Activated naive CD8-positive, alpha-beta T cell treated with anti-CD3 and anti-CD28 coated beads for 36 hours (primary cell): ENCODE data around the gene ELFN2. TPM values are rescaled to one million over a fixed set of nuclear protein-coding genes. Genes with fewer than 3 reads are reported as not detected.
A peak's percentile ranks its signal among the peaks of the same experiment; 100 is the strongest.
"Not testable (repeated sequence)": the region's sequence is repeated elsewhere in the genome, so short reads cannot be mapped to it uniquely, and the experiment has no call there.

ENCODE experiments used
- DNase-seq: peaks from one replicate; pipeline ENCODE4 v3.0.0; 2021
- H3K27ac Mint-ChIP-seq: one replicate; pipeline ENCODE4 v1.8.0; 2022; ENCODE audit warnings: mild to moderate bottlenecking, moderate library complexity, mixed read lengths
- H3K27me3 Mint-ChIP-seq: one replicate; pipeline ENCODE4 v1.8.0; 2022; ENCODE audit warnings: mild to moderate bottlenecking, mixed read lengths
- H3K36me3 Mint-ChIP-seq: one replicate; pipeline ENCODE4 v1.8.0; 2021; ENCODE audit warnings: mild to moderate bottlenecking, mixed read lengths
- H3K4me1 Mint-ChIP-seq: one replicate; pipeline ENCODE4 v1.8.0; 2021; ENCODE audit warnings: mixed read lengths
- H3K4me3 Mint-ChIP-seq: one replicate; pipeline ENCODE4 v1.8.0; 2022; ENCODE audit warnings: mild to moderate bottlenecking, moderate library complexity, mixed read lengths
- H3K9me3 Mint-ChIP-seq: one replicate; pipeline ENCODE4 v1.8.0; 2022; ENCODE audit warnings: mixed read lengths
- total RNA-seq, 2 experiments: library from RNA; stranded (reverse); gene quantifications; one replicate each; pipeline ENCODE4 v1.2.3, GENCODE V29; 2021

ELFN2 gene, protein sequence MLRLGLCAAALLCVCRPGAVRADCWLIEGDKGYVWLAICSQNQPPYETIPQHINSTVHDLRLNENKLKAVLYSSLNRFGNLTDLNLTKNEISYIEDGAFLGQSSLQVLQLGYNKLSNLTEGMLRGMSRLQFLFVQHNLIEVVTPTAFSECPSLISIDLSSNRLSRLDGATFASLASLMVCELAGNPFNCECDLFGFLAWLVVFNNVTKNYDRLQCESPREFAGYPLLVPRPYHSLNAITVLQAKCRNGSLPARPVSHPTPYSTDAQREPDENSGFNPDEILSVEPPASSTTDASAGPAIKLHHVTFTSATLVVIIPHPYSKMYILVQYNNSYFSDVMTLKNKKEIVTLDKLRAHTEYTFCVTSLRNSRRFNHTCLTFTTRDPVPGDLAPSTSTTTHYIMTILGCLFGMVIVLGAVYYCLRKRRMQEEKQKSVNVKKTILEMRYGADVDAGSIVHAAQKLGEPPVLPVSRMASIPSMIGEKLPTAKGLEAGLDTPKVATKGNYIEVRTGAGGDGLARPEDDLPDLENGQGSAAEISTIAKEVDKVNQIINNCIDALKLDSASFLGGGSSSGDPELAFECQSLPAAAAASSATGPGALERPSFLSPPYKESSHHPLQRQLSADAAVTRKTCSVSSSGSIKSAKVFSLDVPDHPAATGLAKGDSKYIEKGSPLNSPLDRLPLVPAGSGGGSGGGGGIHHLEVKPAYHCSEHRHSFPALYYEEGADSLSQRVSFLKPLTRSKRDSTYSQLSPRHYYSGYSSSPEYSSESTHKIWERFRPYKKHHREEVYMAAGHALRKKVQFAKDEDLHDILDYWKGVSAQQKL
- under 1 TPM; 0.06 to 0.20 TPM for total RNA-seq

DNA sequence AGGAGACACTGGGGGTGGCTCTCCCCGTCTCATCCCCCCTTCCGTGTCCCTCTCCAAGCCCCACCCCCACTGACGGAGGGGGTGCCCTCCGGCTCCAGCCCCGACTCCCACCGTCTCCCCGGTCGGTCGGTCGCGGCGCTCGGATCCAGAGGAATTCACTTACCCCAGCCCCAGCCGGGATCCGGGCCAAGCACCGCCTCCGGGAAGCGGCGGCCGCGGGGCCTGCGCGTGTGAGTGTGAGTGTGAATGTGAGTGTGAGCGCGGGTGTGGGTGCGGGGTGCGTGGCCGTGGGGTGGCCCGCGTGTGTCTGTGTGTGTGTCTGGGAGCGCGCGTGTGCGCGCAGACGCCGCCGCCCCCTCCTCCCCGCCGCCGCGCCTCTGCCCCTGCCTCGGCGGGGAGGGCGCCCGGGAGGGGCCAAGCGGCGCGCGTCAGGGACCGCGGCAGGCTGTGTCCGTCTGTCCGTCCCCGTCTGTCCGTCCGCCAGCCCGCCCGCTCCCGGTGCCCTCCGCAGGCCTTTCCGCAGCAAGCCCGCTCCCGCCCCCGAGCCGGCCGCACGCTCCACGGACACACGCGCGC lies at the start of gene ELFN2:
Gene ELFN2, minus strand, starts transcription at position 345 of the 576 bp plus-strand sequence. CDS start 51,945 bp downstream, outside the sequence.
- Mint-ChIP-seq H3K36me3 (no peaks in the 10 kb centered on the region), H3K27me3 (peaks cover 50% of the 10 kb centered on the region), H3K27ac (no peak within 1 kb of the TSS), H3K4me3 (peak within 1 kb of the TSS; percentile 59), H3K9me3 (no peaks in the 10 kb centered on the region), H3K4me1 (peaks cover 24% of the 10 kb centered on the region)
- no peak for DNase-seq

DNA sequence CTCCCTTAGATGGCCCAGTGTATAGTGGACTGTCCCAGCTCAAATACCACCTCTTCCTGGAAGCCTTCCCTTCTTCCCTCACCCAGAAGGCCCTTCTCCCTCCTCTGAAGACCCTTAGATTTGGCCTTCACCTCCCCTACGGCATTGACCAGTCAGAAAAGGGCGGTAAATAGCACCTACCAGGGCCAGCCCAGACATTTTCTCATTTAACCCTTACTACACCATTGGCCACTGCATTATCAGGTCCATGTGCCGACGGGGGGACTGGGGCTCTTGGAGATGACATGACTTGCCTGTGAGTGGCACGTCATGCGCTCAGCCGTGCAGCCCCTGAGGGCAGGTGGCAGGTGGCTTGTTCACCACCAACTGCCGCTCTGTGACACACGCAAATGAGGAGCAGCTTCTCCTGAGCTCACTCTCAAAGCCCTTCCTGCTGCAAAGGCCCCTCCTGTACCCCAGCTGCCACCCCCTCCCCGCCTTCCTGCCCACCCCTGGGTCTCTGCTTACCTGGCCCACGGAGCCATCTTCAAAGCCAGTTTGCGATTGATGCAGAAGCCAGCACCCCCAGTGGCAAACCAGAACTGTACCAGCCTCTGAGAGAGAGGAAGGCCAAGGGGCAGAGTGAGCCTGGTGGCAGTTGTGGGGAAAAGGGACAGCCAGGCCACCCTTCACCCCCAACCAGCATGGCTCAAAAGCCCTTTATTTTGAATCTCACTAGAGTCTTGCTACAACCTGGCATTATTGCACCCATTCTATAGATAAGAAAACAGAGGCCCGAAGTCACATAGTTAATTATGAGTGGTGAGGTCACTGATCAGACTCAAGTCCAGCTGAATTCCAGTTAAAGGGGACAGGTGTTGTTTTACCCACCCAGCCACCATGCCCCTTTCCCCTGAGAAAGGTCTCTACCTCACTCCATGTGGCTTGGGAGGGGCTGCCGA lies 49.4 kb upstream of the ELFN2 start:
- H3K27me3 Mint-ChIP-seq: no peaks in the 10 kb centered on the region
- H3K4me1 Mint-ChIP-seq: peaks cover 15% of the 10 kb centered on the region
- H3K27ac Mint-ChIP-seq: peak overlapping the region; percentile 52
- DNase-seq: no peak
- H3K9me3 Mint-ChIP-seq: no peaks in the 10 kb centered on the region
- peaks cover 26% of the 10 kb centered on the region for H3K36me3 Mint-ChIP-seq
- H3K4me3 Mint-ChIP-seq: no peak overlapping the region

DNA sequence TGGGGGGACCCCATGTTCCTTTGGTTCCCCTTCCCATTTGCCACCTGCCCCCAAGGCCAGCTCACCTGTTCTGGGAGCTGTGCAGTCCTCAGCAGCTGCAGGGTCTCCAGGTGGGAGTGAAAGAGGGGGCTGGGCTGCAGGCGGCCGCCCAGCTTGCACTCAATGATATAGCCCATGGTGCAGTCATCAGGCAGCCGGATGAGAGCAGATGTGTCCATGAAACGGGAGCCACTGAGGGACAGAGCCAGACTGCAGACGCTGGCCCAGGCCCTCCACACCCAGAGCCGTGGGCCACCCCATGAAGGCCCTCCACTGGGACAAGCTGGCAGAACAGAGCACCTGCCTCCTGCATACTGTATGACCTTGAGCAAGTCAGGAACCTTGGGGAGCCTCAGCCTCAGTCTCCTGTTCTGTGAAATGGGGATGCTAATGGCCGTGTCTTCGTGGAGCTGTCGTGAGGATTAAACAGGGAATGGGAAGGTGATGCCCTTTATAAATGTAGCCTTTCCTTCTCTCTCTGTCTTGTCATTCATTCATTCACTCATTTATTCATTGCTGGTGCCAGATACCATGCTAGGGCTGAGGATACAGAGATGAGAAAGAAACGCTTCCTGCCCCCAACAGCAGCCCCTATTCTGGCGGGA lies 47.3 kb upstream of the ELFN2 start:
- H3K36me3 Mint-ChIP-seq: peaks cover 33% of the 10 kb centered on the region
- H3K4me3 Mint-ChIP-seq: no peak overlapping the region
- no peaks in the 10 kb centered on the region for H3K9me3 Mint-ChIP-seq
- H3K27me3 Mint-ChIP-seq: no peaks in the 10 kb centered on the region
- no peak for DNase-seq
- peaks cover 8% of the 10 kb centered on the region for H3K4me1 Mint-ChIP-seq
- H3K27ac Mint-ChIP-seq: peak overlapping the region; percentile 29

DNA sequence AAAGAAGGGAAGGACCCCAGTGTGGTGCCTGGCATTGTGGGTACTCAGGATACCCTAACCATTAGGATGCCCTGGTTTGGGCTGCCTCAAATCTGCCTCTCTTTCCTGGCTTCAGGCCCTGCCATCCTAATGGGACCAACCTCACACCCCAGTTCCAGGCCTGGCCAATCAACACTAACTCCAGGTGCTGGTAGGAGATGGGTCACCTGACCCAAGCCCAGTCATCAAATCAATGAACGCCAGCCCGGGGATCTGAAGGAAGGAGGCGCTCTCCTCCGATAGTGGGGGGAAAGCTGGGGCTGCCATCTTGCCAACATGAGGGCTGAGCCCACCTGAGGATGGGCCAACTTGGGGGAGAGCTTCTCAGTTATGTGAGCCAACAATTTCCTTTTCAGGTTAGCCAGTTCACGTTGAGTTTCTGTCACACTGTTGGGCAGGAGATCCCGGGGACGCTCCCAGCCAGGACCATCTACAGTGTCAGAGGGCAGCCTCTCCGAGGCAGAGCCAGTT lies 46.2 kb upstream of the ELFN2 start:
- Mint-ChIP-seq H3K4me3 (no peak overlapping the region), H3K36me3 (peaks cover 33% of the 10 kb centered on the region), H3K27ac (no peak overlapping the region), H3K4me1 (peaks cover 8% of the 10 kb centered on the region), H3K27me3 (no peaks in the 10 kb centered on the region), H3K9me3 (no peaks in the 10 kb centered on the region)
- no peak for DNase-seq

DNA sequence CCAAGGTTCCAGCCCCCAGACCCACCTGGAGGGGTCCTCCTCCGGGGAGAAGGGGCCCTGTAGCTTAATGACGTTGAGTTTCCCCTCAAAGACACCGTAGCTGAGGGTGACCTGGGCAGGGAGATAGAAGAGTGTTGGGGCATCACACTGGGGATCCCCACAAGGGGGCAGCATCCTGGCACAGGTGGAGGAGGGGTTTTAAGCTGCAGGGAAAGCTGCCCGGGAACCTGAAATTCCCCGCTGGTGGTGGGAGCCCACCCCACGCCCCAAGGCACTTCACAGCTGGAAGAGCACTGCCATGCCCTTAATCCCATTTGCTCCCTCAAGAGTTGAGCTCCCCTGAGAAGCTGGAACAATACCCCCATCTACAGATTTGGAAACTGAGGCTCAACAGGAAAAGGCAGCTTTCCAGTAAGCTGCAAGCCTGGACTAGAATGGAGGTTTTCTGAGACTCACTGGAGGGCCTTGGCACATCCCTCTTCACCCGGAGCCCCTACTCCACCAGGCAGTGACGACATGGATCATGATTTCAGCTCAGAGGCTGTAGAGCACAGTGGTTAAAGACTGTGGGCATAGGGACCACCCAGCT lies 45.2 kb upstream of the ELFN2 start:
- DNase-seq: peak; percentile 28
- no peaks in the 10 kb centered on the region for H3K27me3 Mint-ChIP-seq
- no peak overlapping the region for H3K27ac Mint-ChIP-seq
- H3K9me3 Mint-ChIP-seq: no peaks in the 10 kb centered on the region
- H3K36me3 Mint-ChIP-seq: peaks cover 33% of the 10 kb centered on the region
- peaks cover 8% of the 10 kb centered on the region for H3K4me1 Mint-ChIP-seq
- H3K4me3 Mint-ChIP-seq: no peak overlapping the region

DNA sequence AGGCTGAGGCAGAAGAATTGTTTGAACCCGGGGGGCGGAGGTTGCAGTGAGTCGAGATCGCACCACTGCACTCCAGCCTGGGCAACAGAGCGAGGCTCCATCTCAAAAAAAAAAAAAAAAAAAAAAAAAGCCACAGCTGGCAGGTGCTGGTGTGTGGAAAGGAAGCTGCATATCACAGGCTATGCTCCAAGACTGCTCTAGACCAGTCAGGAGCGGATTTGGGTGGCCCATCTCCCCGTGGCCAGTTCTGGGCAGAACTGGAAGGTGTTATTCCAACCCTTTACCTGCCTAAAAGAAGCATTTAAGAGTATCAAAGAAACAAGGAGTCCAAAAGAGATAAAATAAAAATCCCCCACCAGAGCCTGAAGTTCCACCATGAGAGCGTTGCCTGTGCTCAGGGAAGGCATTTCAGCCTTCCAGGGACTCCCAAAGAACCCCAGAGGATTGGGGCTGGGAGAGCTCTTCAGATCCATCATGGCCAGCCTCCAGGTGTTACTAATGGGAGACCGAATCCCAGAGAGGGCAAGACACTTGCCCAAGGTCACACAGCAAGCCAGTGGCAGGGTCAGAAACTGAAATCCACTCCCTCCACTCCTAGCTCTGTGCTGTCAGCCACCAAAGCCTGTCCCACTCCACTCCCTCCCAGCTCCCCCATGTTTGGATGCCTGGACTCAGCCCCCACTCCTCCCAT lies 44.6 kb upstream of the ELFN2 start:
- no peaks in the 10 kb centered on the region for H3K27me3 Mint-ChIP-seq
- H3K4me1 Mint-ChIP-seq: peaks cover 5% of the 10 kb centered on the region
- H3K9me3 Mint-ChIP-seq: no peaks in the 10 kb centered on the region
- no peak for DNase-seq
- H3K27ac Mint-ChIP-seq: no peak overlapping the region
- H3K36me3 Mint-ChIP-seq: peaks cover 33% of the 10 kb centered on the region
- H3K4me3 Mint-ChIP-seq: no peak overlapping the region

DNA sequence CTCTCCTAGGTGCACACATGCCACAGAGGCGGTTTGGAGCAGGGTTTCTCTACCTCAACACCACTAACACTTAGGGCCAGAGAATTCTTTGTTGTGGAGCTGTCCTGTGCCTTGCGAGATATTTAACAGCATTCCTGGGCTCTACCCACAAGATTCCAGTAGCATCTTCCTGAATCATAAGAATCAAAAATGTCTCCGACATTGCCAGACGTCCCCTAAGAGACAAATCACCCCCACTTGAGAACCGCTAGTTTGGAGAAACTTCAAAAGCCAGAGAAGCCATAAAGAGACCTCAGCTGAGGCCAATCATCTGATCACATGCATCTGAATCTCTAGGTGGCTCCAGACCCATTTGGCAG lies 42.8 kb upstream of the ELFN2 start:
- Mint-ChIP-seq H3K27ac (no peak overlapping the region), H3K4me3 (no peak overlapping the region), H3K4me1 (peaks cover 6% of the 10 kb centered on the region), H3K36me3 (peaks cover 35% of the 10 kb centered on the region), H3K9me3 (no peaks in the 10 kb centered on the region), H3K27me3 (no peaks in the 10 kb centered on the region)
- no peak for DNase-seq

DNA sequence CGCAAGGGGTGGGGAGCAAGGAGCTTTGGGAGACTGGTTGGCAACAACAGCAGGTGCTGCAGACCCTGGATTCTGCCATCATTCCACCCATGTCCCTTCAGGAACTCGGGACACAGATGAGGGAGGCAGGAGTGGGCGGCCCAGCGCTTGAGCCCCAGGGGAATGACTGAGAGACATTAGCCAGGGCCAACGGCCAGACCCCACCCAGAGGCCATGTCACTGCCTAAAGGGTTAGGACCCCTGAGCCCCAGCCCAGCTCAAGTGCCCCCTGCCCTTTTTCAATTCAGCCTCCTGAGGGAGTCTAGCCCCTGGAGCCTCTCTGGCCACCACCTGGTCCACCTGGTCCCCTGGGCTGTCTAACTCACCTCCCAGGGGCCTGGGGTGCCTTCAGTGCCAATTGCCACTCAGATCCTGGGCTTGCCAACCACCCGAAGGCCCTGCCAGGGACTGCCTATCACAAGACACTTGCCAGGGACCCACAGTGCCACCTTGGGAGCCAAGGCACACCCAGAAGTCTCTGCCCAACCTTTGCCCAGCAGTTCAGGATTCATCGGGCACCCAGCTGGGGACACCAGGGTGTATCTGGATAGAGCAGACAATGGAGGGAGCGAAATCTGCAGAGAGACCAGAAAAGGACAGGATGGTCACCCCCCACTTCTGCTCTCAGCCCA lies 42.3 kb upstream of the ELFN2 start:
- no peak overlapping the region for H3K4me3 Mint-ChIP-seq
- H3K27me3 Mint-ChIP-seq: no peaks in the 10 kb centered on the region
- no peak for DNase-seq
- peaks cover 5% of the 10 kb centered on the region for H3K4me1 Mint-ChIP-seq
- no peaks in the 10 kb centered on the region for H3K9me3 Mint-ChIP-seq
- peak overlapping the region; percentile 1 for H3K27ac Mint-ChIP-seq
- peaks cover 30% of the 10 kb centered on the region for H3K36me3 Mint-ChIP-seq

DNA sequence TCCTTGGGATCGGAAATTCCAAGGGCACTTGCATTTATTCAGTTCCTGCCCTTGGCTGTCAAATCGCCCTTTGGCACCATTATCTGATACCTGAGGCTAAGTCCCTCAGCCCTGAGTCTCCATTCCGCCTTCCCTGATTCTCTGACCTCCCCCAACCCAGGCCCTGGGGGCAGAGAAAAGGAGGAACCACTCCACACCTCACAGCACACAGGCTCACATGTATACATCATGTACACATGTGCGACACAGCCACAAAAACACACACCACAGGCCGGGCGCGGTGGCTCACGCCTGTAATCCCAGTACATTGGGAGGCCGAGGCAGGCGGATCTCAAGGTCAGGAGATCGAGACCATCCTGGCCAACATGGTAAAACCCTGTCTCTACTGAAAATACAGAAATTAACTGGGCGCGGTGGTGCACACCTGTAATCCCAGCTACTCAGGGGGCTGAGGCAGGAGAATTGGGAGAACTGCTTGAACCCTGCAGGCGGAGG lies 41.0 kb upstream of the ELFN2 start:
- Mint-ChIP-seq H3K4me1 (peaks cover 10% of the 10 kb centered on the region), H3K36me3 (peaks cover 23% of the 10 kb centered on the region)
- DNase-seq, H3K27ac Mint-ChIP-seq, H3K27me3 Mint-ChIP-seq, H3K9me3 Mint-ChIP-seq, H3K4me3 Mint-ChIP-seq: not testable (repeated sequence)

DNA sequence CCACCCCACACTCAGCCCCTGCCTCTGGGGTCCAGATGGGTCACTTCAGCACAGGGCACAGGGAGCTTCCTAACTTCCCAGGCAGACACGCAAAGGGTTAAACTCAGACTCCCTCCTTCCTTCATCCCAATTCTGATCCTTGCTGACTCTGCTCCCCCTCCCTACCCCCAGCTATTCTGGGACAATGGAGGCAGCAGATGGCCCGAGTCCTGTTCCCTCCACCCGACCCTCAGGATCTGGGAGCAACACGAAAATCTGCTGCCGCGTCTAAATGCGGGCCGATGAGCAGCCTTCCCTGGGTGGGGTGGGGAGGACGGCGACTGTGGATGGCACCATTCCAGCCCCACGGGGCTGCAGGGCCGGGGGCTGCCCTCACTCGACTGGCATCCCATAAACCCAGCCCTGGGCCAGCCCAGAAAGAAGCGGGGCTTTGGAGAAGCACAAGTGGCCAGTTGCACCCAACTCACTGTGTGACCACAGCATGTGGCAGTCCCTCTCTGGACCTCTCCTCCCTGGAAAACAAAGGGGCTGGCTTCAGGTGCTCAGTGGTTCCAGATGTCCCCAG lies 40.2 kb upstream of the ELFN2 start:
- no peak overlapping the region for H3K27ac Mint-ChIP-seq
- H3K4me1 Mint-ChIP-seq: peaks cover 10% of the 10 kb centered on the region
- no peaks in the 10 kb centered on the region for H3K27me3 Mint-ChIP-seq
- no peak overlapping the region for H3K4me3 Mint-ChIP-seq
- H3K36me3 Mint-ChIP-seq: peaks cover 17% of the 10 kb centered on the region
- no peak for DNase-seq
- H3K9me3 Mint-ChIP-seq: no peaks in the 10 kb centered on the region

DNA sequence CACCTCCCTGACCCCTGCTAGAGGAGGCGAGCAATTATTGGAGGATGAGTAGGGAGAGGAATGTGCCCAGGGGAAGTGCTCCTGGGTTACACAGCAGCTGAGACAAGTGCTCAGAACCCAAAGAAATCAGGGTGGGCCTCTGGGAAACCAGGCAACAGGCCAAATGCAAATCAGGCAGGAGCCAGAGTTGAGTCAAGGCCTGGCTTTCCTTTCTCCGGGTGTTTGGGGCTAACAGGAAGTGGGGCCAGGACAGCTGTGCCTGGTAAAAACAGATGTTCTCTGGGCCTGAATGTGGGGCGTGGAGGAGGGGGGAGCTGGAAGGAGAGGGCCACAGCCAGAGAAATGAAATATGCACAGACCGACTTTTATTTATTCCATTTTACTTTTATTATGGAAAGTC lies 36.9 kb upstream of the ELFN2 start:
- Mint-ChIP-seq H3K4me3 (no peak overlapping the region), H3K27me3 (no peaks in the 10 kb centered on the region), H3K4me1 (peaks cover 9% of the 10 kb centered on the region), H3K9me3 (no peaks in the 10 kb centered on the region), H3K36me3 (peaks cover 7% of the 10 kb centered on the region), H3K27ac (no peak overlapping the region)
- DNase-seq: no peak

DNA sequence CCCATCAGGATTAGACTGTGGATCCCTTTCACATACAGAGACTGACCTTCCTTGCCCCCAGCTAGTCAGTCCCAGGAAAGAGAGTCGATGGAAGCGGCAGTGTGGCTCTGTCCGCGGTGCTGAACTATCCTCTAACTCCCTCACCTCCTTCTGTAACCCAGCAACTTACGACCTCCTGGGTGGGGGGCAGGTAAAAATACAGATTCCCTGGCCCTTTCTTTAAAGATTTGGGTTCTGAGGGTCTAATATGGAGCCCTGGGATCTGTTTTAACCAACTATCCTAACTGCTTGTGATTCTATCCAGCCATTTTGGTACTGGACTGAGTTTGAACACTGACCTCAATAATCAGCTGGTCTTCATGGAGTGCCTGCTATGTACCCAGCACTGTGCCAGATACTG lies 35.7 kb upstream of the ELFN2 start:
- H3K27me3 Mint-ChIP-seq: no peaks in the 10 kb centered on the region
- H3K9me3 Mint-ChIP-seq: no peaks in the 10 kb centered on the region
- no peak overlapping the region for H3K27ac Mint-ChIP-seq
- H3K36me3 Mint-ChIP-seq: peaks cover 7% of the 10 kb centered on the region
- H3K4me3 Mint-ChIP-seq: no peak overlapping the region
- peaks cover 9% of the 10 kb centered on the region for H3K4me1 Mint-ChIP-seq
- no peak for DNase-seq
